Thyroid gland (tissue), 4 donors: ENCODE data around the gene BICDL1.

ENCODE experiments used
- CTCF ChIP-seq, 6 experiments: fragments of 200-600 bp in 3 of 6; fragments of 450-650 bp in 3 of 6; sonication (generic) in 3 of 6; IDR thresholded peaks; one replicate each; pipeline ENCODE4 v1.5.1; 2016 to 2019; ENCODE audit warnings: antibody characterized with exemption in 6 of 6, mild to moderate bottlenecking in 2 of 6, inconsistent platforms in 1 of 6, moderate library complexity in 1 of 6
- POLR2A ChIP-seq, 2 donors: fragments of 450-650 bp; IDR thresholded peaks; one replicate each; pipeline ENCODE4 v1.6.1; 2017; ENCODE audit warnings: antibody characterized with exemption in 2 of 2, mild to moderate bottlenecking in 2 of 2, moderate library complexity in 1 of 2

DNA sequence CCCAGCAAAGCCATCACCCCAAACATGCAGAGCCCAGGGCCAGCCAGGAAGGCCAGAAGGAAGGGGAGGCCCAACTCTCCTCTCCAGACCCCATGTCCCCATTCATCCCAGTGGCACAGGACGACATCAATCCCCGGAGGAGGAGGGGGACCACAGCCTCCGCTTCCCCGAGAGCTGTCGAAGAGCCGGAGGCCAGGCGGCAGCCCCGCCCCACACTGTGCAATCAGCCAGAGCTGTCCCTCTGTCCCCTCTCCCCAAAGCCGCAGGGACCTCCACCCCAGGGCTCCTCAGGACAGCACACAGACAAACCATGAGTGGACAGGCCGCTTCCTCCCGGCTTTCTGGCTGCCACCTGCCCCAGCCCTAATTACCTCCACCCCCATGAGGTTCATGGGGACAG, 110.7 kb downstream of the BICDL1 start:
- TF ChIP-seq CTCF (IDR thresholded peaks at IDR 0.05) = no peak
- no peak for TF ChIP-seq POLR2A (IDR thresholded peaks at IDR 0.05)
